GM12892 (cell line): ENCODE data around the gene ATP11B.

Source experiments
- POLR2A ChIP-seq: IDR thresholded peaks from 2 replicates; pipeline ENCODE4 v1.6.1; 2011; ENCODE audit warnings: low read depth, low read length, control low read depth
- POLR2AphosphoS5 ChIP-seq: IDR thresholded peaks from 2 replicates; pipeline ENCODE4 v1.6.1; 2011; ENCODE audit warnings: low read depth, low read length, control low read depth
- TAF1 ChIP-seq: IDR thresholded peaks from 2 replicates; pipeline ENCODE4 v1.6.1; 2011; ENCODE audit warnings: low read depth, mild to moderate bottlenecking, control low read depth, low read length, borderline replicate concordance

- no peak for TF ChIP-seq POLR2AphosphoS5
- TF ChIP-seq POLR2A = no peak
- TF ChIP-seq TAF1 = no peak
Measured at GRCh38 chr3:182941719-182942118, 148.4 kb downstream of the ATP11B start.
